A673 (cell line): ENCODE measurements around the gene TPI1. TPM values are rescaled to one million over a fixed set of nuclear protein-coding genes. Genes with fewer than 3 reads are reported as not detected.
A peak's percentile ranks its signal among the peaks of the same experiment; 100 is the strongest.

ENCODE experiments used
- BruUV-seq: library from RNA; stranded (reverse); fragments of 400-500 nt; replicated peaks from 2 replicates; lab custom pipeline; 2021; lab: Mats Ljungman, UMichigan
- CTCF ChIA-PET: fragments of 300-600 bp; sonication (Branson Sonifier 250); formaldehyde crosslinking; loops from one replicate; lab custom pipeline; 2022; ENCODE audit warnings: antibody characterized with exemption; lab: Charles Lee
- POLR2A ChIA-PET: fragments of 300-600 bp; sonication (Branson Sonifier 250); formaldehyde crosslinking; loops from one replicate; lab custom pipeline; 2022; ENCODE audit warnings: antibody characterized with exemption; ENCODE audit not compliant: low non-redundant PET; lab: Charles Lee
- DNase-seq: peaks from one replicate; pipeline ENCODE4 v3.0.0-alpha.2; 2015; ENCODE audit warnings: low spot score
- H3K27ac ChIP-seq: fragments of 200-600 bp; sonication (generic); 2 replicates; pipeline ENCODE4 v1.5.1; 2016; ENCODE audit warnings: mixed run types, low read depth, mild to moderate bottlenecking, mixed read lengths, antibody characterized with exemption, low read length; ENCODE audit not compliant: poor library complexity, severe bottlenecking
- H3K27me3 ChIP-seq: fragments of 200-600 bp; sonication (generic); replicated peaks from 2 replicates; pipeline ENCODE4 v1.6.1; 2017; ENCODE audit warnings: mixed run types, low read depth, mild to moderate bottlenecking, mixed read lengths, antibody characterized with exemption, low read length; ENCODE audit not compliant: insufficient read depth, poor library complexity
- H3K36me3 ChIP-seq: fragments of 200-600 bp; sonication (generic); 2 replicates; pipeline ENCODE4 v1.6.1; 2016; ENCODE audit warnings: mixed run types, mild to moderate bottlenecking, mixed read lengths, antibody characterized with exemption, low read length; ENCODE audit not compliant: insufficient read depth, poor library complexity, severe bottlenecking
- H3K4me1 ChIP-seq: fragments of 200-600 bp; sonication (generic); 2 replicates; pipeline ENCODE4 v1.6.1; 2017; ENCODE audit warnings: mixed run types, mild to moderate bottlenecking, mixed read lengths, antibody characterized with exemption, low read length; ENCODE audit not compliant: insufficient read depth, poor library complexity, severe bottlenecking
- H3K4me3 ChIP-seq: fragments of 200-600 bp; sonication (generic); 2 replicates; pipeline ENCODE4 v1.5.1; 2016; ENCODE audit warnings: low read depth, mixed run types, mild to moderate bottlenecking, mixed read lengths, low read length; ENCODE audit not compliant: poor library complexity, severe bottlenecking
- H3K9me3 ChIP-seq: fragments of 200-600 bp; sonication (generic); 2 replicates; pipeline ENCODE4 v1.6.1; 2016; ENCODE audit warnings: mixed run types, low read depth, mild to moderate bottlenecking, mixed read lengths, antibody characterized with exemption, low read length; ENCODE audit not compliant: poor library complexity, severe bottlenecking
- CTCF ChIP-seq: fragments of 300-800, 200-600 bp; sonication (generic); conservative IDR thresholded peaks from 2 replicates; pipeline ENCODE4 v1.5.1; 2017; ENCODE audit warnings: low read depth, mild to moderate bottlenecking, antibody characterized with exemption, low read length, moderate library complexity, mixed read lengths
- EZH2 ChIP-seq: fragments of 200-600 bp; sonication (generic); IDR thresholded peaks from 2 replicates; pipeline ENCODE4 v1.6.1; 2017; ENCODE audit warnings: borderline replicate concordance, low read depth, mild to moderate bottlenecking, mixed read lengths, antibody characterized with exemption, low read length; ENCODE audit not compliant: poor library complexity, severe bottlenecking
- intact Hi-C: fragments of 100-400 bp; cut with micrococcal nuclease; formaldehyde crosslinking; loops from one replicate; pipeline ENCODE4 v1.10.0; 2022; ENCODE audit not compliant: unreplicated experiment
- total RNA-seq: library from RNA; stranded (reverse); gene quantifications from 2 replicates; pipeline ENCODE4 v1.2.3, GENCODE V29; 2021

Gene TPI1
- total RNA-seq, 1 experiment from 2014 or later, result 1,277 TPM

GRCh38 chr12:6917491-6918231, 50.3 kb downstream of the TPI1 start:
- CTCF ChIA-PET, result interaction anchor here (1.1 kb wide), 1 partner anchor 8 kb away, joined by 3 read pairs; no protein-coding TSS in a partner anchor
- BruUV-seq, result no TSS peak
- intact Hi-C loops, result no loop called here
- H3K27me3 ChIP-seq, result no peaks in the 10 kb centered on the region
- H3K4me1 ChIP-seq, result peaks cover 13% of the 10 kb centered on the region
- H3K9me3 ChIP-seq, result no peaks in the 10 kb centered on the region
- H3K4me3 ChIP-seq, result no peak overlapping the region
- POLR2A ChIA-PET, result no interaction called here
- DNase-seq, result no peak
- no peak for TF ChIP-seq EZH2
- TF ChIP-seq CTCF, result no peak
- H3K36me3 ChIP-seq, result peaks cover 59% of the 10 kb centered on the region
- peak overlapping the region; percentile 30 for H3K27ac ChIP-seq

- no peaks in the 10 kb centered on the region for H3K9me3 ChIP-seq
- no peak for DNase-seq
- no peaks in the 10 kb centered on the region for H3K27me3 ChIP-seq
- ChIA-PET POLR2A (interaction anchor here (0.6 kb wide), 1 partner anchor 91 kb away, joined by 24 read pairs; no protein-coding TSS in a partner anchor), CTCF (no interaction called here)
- TF ChIP-seq CTCF (peak; percentile 17; the same call in 1 of the 2 replicates), EZH2 (no peak)
- H3K27ac ChIP-seq, result peak overlapping the region; percentile 23
- intact Hi-C loops, result no loop called here
- H3K4me3 ChIP-seq, result no peak overlapping the region
- peaks cover 67% of the 10 kb centered on the region for H3K36me3 ChIP-seq
- no TSS peak for BruUV-seq
- peaks cover 11% of the 10 kb centered on the region for H3K4me1 ChIP-seq
Observed at GRCh38 chr12:6919588-6919987, 52.3 kb downstream of the TPI1 start.

Other genes with a start within 250 kb of the TPI1 start
- 0.15 and 0.17 TPM in 2 replicates for gene LPAR5, start 231.6 kb upstream of the TPI1 start, total RNA-seq
- 3.0 and 3.6 TPM in 2 replicates for gene ACRBP, start 220.1 kb upstream of the TPI1 start, total RNA-seq
- 21.4 and 25.5 TPM in 2 replicates for gene ING4, start 204.4 kb upstream of the TPI1 start, total RNA-seq
- gene ZNF384, start 178.2 kb upstream of the TPI1 start, total RNA-seq, result 88.8 and 92.5 TPM in 2 replicates
- gene PIANP, start 166.7 kb upstream of the TPI1 start, total RNA-seq, result 0.80 and 1.7 TPM in 2 replicates
- 67.2 and 67.7 TPM in 2 replicates for gene COPS7A, start 143.5 kb upstream of the TPI1 start, total RNA-seq
- gene MLF2, start 114.4 kb upstream of the TPI1 start, total RNA-seq, result 242 and 254 TPM in 2 replicates
- gene PTMS, start 101.2 kb upstream of the TPI1 start, total RNA-seq, result 600 and 620 TPM in 2 replicates
- 4.1 and 5.5 TPM in 2 replicates for gene LAG3, start 95.0 kb upstream of the TPI1 start, total RNA-seq
- gene CD4, start 78.0 kb upstream of the TPI1 start, total RNA-seq, result not detected in 2 replicates
- 18.3 and 23.2 TPM in 2 replicates for gene GPR162, start 45.7 kb upstream of the TPI1 start, total RNA-seq
- 45.3 and 45.6 TPM in 2 replicates for gene P3H3, start 39.1 kb upstream of the TPI1 start, total RNA-seq
- gene GNB3, start 26.6 kb upstream of the TPI1 start, total RNA-seq, result 20.7 and 21.8 TPM in 2 replicates
- 98.0 and 107 TPM in 2 replicates for gene CDCA3, start 16.2 kb upstream of the TPI1 start, total RNA-seq
- 209 and 224 TPM in 2 replicates for gene USP5, start 15.4 kb upstream of the TPI1 start, total RNA-seq
- gene SPSB2, start 5.8 kb downstream of the TPI1 start, total RNA-seq, result 8.1 and 10.8 TPM in 2 replicates
- gene LRRC23, start 37.3 kb downstream of the TPI1 start, total RNA-seq, result 7.7 and 13.6 TPM in 2 replicates
- 138 and 155 TPM in 2 replicates for gene ENO2, start 47.0 kb downstream of the TPI1 start, total RNA-seq
- gene ATN1, start 60.4 kb downstream of the TPI1 start, total RNA-seq, result 139 and 144 TPM in 2 replicates
- gene RNU7-1, start 76.3 kb downstream of the TPI1 start, total RNA-seq, result not detected in 2 replicates
- gene C12orf57, start 76.5 kb downstream of the TPI1 start, total RNA-seq, result 226 and 260 TPM in 2 replicates
- gene PTPN6, start 83.8 kb downstream of the TPI1 start, total RNA-seq, result 2.3 and 3.3 TPM in 2 replicates
- gene PHB2, start 103.1 kb downstream of the TPI1 start, total RNA-seq, result 340 and 351 TPM in 2 replicates
- 83.0 and 92.3 TPM in 2 replicates for gene EMG1, start 103.4 kb downstream of the TPI1 start, total RNA-seq
- gene LPCAT3, start 150.9 kb downstream of the TPI1 start, total RNA-seq, result 56.6 and 60.2 TPM in 2 replicates
- 1.9 and 3.1 TPM in 2 replicates for gene C1S, start 193.2 kb downstream of the TPI1 start, total RNA-seq
- gene C1R, start 224.9 kb downstream of the TPI1 start, total RNA-seq, result 10.9 and 15.0 TPM in 2 replicates
- gene C1RL, start 241.7 kb downstream of the TPI1 start, total RNA-seq, result 2.4 and 4.0 TPM in 2 replicates